GM23338 (cell line): Measurements from ENCODE around the gene WWOX.

Experiments used
- CREB1 ChIP-seq: fragments of 250-450 bp; sonication (Bioruptor Pico); IDR thresholded peaks from 2 replicates; pipeline ENCODE4 v1.5.0; 2020; ENCODE audit warnings: low read depth, mild to moderate bottlenecking, moderate library complexity
- CTCF ChIP-seq, 2 experiments: fragments of 200-600 bp in 1 of 2; sonication (generic) in 1 of 2; conservative IDR thresholded peaks; 2 replicates each; pipeline versions ENCODE4 v1.5.1 to v1.6.1; 2016 to 2017; ENCODE audit warnings: antibody characterized with exemption in 2 of 2, low read depth in 2 of 2, mild to moderate bottlenecking in 2 of 2, moderate library complexity in 1 of 2
- EZH2 ChIP-seq: fragments of 200-600 bp; sonication (generic); IDR thresholded peaks from one replicate; pipeline ENCODE4 v1.8.0; 2017; ENCODE audit warnings: antibody characterized with exemption, mild to moderate bottlenecking, low read depth; ENCODE audit not compliant: unreplicated experiment
- EZH2phosphoT487 ChIP-seq: fragments of 200-600 bp; sonication (generic); IDR thresholded peaks from one replicate; pipeline ENCODE4 v1.8.1; 2018; ENCODE audit warnings: antibody characterized with exemption; ENCODE audit not compliant: unreplicated experiment
- JUNB ChIP-seq: IDR thresholded peaks from one replicate; pipeline ENCODE4 v1.6.1; 2016; ENCODE audit warnings: antibody characterized with exemption; ENCODE audit not compliant: unreplicated experiment
- POLR2AphosphoS5 ChIP-seq: IDR thresholded peaks from 2 replicates; pipeline ENCODE4 v1.6.1; 2016; ENCODE audit warnings: antibody characterized with exemption, low read depth
- REST ChIP-seq: IDR thresholded peaks from one replicate; pipeline ENCODE4 v1.6.1; 2018; ENCODE audit warnings: antibody characterized with exemption; ENCODE audit not compliant: unreplicated experiment
- ZNF114 ChIP-seq: fragments of 250-450 bp; sonication (Bioruptor Pico); IDR thresholded peaks from 2 replicates; pipeline ENCODE4 v1.5.0; 2020; ENCODE audit warnings: mild to moderate bottlenecking, moderate library complexity
- TF ChIP-seq, protein P1 (sequence below): fragments of 250-450 bp; sonication (Bioruptor Pico); IDR thresholded peaks from 2 replicates; pipeline ENCODE4 v1.5.0; 2020; ENCODE audit warnings: mild to moderate bottlenecking, moderate library complexity
- TF ChIP-seq, protein P2 (sequence below): IDR thresholded peaks from 2 replicates; pipeline ENCODE4 v1.6.1; 2016; ENCODE audit warnings: antibody characterized with exemption

GRCh38 chr16:79261944-79262552, 1162.6 kb downstream of the WWOX start:
- no peak for TF ChIP-seq CTCF (conservative IDR thresholded peaks at IDR 0.05; ENCODE audit: low read depth in 2 of 2)
- no peak for TF ChIP-seq EZH2
- TF ChIP-seq EZH2phosphoT487 = no peak
- no peak for TF ChIP-seq REST
- no peak for TF ChIP-seq POLR2AphosphoS5
- TF ChIP-seq CREB1 (CRISPR knock-in tag) = no peak
- TF ChIP-seq, protein P1, sequence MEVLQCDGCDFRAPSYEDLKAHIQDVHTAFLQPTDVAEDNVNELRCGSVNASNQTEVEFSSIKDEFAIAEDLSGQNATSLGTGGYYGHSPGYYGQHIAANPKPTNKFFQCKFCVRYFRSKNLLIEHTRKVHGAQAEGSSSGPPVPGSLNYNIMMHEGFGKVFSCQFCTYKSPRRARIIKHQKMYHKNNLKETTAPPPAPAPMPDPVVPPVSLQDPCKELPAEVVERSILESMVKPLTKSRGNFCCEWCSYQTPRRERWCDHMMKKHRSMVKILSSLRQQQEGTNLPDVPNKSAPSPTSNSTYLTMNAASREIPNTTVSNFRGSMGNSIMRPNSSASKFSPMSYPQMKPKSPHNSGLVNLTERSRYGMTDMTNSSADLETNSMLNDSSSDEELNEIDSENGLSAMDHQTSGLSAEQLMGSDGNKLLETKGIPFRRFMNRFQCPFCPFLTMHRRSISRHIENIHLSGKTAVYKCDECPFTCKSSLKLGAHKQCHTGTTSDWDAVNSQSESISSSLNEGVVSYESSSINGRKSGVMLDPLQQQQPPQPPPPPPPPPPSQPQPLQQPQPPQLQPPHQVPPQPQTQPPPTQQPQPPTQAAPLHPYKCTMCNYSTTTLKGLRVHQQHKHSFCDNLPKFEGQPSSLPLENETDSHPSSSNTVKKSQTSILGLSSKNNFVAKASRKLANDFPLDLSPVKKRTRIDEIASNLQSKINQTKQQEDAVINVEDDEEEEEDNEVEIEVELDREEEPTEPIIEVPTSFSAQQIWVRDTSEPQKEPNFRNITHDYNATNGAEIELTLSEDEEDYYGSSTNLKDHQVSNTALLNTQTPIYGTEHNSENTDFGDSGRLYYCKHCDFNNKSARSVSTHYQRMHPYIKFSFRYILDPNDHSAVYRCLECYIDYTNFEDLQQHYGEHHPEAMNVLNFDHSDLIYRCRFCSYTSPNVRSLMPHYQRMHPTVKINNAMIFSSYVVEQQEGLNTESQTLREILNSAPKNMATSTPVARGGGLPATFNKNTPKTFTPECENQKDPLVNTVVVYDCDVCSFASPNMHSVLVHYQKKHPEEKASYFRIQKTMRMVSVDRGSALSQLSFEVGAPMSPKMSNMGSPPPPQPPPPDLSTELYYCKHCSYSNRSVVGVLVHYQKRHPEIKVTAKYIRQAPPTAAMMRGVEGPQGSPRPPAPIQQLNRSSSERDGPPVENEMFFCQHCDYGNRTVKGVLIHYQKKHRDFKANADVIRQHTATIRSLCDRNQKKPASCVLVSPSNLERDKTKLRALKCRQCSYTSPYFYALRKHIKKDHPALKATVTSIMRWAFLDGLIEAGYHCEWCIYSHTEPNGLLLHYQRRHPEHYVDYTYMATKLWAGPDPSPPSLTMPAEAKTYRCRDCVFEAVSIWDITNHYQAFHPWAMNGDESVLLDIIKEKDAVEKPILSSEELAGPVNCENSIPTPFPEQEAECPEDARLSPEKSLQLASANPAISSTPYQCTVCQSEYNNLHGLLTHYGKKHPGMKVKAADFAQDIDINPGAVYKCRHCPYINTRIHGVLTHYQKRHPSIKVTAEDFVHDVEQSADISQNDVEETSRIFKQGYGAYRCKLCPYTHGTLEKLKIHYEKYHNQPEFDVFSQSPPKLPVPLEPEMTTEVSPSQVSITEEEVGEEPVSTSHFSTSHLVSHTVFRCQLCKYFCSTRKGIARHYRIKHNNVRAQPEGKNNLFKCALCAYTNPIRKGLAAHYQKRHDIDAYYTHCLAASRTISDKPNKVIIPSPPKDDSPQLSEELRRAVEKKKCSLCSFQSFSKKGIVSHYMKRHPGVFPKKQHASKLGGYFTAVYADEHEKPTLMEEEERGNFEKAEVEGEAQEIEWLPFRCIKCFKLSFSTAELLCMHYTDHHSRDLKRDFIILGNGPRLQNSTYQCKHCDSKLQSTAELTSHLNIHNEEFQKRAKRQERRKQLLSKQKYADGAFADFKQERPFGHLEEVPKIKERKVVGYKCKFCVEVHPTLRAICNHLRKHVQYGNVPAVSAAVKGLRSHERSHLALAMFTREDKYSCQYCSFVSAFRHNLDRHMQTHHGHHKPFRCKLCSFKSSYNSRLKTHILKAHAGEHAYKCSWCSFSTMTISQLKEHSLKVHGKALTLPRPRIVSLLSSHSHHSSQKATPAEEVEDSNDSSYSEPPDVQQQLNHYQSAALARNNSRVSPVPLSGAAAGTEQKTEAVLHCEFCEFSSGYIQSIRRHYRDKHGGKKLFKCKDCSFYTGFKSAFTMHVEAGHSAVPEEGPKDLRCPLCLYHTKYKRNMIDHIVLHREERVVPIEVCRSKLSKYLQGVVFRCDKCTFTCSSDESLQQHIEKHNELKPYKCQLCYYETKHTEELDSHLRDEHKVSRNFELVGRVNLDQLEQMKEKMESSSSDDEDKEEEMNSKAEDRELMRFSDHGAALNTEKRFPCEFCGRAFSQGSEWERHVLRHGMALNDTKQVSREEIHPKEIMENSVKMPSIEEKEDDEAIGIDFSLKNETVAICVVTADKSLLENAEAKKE (CRISPR knock-in tag) = no peak
- no peak for TF ChIP-seq JUNB
- TF ChIP-seq ZNF114 (CRISPR knock-in tag) = no peak
- TF ChIP-seq, protein P2, sequence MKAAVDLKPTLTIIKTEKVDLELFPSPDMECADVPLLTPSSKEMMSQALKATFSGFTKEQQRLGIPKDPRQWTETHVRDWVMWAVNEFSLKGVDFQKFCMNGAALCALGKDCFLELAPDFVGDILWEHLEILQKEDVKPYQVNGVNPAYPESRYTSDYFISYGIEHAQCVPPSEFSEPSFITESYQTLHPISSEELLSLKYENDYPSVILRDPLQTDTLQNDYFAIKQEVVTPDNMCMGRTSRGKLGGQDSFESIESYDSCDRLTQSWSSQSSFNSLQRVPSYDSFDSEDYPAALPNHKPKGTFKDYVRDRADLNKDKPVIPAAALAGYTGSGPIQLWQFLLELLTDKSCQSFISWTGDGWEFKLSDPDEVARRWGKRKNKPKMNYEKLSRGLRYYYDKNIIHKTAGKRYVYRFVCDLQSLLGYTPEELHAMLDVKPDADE = no peak
